ENCODE data around the gene EPB41L5.
"Not testable (repeated sequence)": the region's sequence is repeated elsewhere in the genome, so short reads cannot be mapped to it uniquely, and the experiment has no call there.

The EPB41L5 gene

DNA sequence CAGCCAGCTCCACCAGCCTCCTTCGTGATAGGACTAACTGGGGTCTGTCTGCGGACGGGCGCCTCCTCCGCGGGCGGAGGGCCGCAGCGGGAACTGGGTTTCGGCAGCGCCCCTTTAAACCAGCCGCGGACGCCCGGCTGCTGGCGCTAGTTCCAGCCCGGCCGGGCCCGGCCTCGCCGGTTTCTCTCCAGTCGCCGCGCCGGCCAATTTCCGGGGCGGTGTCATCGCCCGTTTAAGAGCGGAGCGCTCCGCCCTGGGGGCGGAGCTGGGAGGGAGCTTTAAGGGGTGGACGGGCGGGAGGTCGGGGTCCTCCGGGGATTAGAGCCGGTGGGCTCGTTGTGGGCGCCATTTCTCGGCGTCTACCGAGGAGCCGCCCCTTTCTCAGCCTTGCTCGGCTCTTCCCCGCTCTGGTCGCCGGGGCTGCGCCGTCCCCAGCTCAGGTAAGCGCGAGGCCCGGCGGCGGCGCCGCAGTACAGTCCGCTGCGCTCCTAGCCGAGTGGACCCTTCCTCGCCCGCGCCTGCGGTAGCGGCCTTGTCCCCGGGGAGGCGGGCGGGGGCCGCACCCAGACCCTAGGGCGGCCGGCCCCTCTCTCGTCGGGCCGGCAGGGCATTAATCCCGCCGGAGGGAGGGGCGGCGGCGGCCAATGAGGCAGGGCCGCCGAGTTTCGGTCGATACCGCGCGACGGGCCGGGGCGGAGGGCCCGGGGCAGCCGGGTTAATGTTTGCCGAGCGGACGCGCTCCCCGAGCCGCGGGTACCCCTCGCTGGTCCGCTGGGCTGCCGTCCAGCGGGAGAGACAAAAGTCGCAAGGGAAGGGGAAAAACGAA is at the start of gene EPB41L5:
TSS of gene EPB41L5 (plus strand) at position 307 of the 826 bp plus-strand sequence. CDS start 6,008 bp downstream, outside the sequence.
- peak; percentile 90 to 95 for DNase-seq

DNA sequence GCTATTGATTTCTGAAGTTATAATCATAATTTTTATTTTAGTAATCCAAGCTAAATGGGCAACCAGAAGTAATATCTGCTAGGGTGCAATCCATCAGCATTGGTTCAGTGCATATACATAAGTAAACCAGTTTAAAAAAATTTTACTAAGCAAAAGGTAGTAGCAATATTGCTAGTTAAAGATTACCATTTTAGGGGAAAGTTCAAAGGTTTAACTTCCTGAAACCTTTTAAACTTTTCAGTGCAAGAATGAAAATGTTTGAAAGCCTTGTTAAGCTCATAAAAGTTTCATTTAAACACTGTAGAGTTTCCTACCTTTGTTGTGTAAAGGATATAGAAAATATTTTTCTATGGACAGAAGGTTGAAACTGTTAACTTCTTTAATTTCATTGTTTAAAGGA is 31.0 kb upstream of the EPB41L5 start:
- no peak for DNase-seq

DNA sequence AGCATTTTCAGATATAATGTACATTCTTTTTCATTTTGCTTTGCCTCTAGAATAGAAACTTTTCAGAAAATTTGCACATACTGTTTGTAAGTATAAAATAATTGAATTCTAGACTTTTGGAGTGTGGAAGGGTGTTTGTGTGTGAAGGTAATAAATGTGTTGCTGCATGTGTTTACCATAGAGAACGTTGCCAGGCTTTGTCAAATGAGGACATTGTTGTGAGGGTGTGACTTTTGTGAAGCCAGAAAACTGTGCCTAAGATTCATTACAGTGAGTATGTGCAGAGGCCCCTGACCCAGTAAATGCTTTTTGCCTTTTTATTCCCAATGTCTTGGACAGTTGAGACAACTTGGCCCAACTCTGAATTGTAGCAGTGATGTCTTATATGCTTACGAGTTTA is 30.4 kb upstream of the EPB41L5 start:
- no peak for DNase-seq

DNA sequence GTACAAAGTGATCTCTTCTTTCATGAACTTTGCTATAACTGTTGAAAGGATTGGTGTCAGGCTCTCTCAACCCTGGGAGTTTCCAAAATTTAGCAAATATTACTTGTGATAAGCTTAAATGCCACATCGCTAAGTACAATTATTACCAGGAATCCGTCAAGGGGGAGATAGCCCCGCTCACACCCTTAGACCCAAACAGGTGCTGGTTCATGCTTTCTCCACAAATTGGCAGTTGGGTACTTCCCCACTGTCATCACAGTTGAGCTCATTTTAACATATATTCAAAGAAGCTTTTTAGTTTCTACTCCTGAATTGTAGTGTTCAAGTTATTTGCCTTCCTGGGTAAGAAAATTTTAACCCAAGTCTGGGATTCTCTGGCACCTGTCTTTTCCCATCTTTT is 29.8 kb upstream of the EPB41L5 start:
- DNase-seq: no peak

DNA sequence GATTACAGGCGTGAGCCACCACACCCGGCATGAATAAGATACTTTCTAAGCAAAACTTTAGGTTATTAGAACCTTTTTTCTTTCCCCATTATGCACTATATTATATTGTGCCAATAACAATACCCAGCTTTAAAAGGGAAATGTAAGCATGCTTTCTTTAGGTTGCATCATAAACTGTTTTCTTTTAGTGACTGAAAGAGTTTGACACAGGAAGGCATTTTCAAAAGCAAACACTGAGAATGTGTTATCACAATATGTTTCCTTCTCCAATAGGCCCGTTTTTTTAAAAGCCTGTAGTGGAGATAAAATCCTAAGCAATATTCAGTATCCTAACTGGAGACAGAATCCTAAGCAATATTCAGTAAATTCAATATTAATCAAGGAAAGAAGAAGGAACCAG is 16.7 kb upstream of the EPB41L5 start:
- no peak for DNase-seq

DNA sequence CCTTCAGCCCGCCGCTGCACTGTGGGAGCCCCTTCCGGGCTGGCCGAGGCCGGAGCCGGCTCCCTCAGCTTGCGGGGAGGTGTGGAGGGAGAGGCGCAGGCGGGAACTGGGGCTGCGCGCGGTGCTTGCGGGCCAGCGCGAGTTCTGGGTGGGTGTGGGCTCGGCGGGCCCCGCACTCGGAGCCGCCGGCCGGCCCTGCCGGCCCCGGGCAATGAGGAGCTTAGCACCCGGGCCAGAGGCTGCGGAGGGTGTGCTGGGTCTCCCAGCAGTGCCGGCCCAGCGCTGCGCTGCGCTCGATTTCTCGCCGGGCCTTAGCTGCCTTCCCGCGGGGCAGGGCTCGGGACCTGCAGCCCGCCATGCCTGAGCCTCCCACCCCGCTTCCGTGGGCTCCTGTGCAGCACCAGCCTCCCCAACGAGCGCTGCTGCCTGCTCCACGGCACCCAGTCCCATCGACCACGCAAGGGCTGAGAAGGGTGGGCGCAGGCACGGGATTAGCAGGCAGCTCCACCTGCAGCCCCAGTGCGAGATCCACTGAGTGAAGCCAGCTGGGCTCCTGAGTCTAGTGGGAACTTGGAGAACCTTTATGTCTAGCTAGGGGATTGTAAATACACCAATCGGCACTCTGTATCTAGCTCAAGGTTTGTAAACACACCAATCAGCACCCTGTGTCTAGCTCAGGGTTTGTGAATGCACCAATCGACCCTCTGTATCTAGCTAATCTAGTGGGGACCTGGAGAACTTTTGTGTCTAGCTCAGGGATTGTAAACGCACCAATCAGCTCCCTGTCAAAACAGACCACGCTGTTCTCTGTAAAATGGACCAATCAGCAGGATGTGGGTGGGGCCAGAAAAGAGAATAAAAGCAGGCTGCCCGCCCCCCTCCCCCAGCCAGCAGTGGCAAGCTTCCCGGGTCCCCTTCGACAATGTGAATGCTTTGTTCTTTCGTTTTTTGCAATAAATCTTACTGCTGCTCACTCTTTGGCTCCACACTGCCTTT is 15.7 kb upstream of the EPB41L5 start:
- not testable (repeated sequence) for DNase-seq

DNA sequence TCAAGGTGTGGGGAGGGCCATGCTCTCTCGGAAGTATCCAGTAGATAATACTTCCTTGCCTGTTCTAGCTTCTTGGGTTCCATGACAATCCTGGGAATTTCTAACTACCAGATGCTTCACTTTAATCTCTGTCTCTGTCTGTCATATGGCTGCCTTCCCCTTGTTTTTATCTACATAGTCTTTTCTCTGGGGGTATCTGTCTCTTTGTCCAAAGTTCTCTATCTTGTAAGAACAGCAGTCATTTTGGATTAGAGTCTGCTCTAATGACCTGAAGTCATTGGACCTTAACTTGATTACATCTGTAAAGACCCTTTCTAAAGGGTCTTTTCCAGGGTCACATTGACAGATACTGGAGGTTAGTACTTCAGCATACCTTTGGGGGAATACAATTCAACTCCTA is 11.4 kb upstream of the EPB41L5 start:
- DNase-seq: no peak

DNA sequence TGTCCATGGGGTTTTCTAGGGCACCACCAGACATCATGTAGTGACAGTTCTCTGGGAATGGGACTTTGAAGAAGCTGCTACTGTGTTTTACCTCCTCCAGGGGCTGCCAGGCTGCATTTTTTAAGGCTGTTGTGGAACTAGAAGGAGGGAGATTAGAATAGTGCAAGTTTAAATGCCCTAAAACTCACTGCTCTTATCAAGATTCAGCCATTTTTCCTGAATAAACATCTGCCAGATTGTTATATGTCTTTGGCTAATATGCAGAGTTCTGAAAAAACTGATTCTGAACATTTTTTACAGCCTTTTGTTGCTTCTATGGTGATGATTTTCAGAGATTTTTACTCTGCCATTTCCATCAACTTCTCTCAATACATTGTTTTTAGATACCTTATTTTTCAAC is 8.6 kb upstream of the EPB41L5 start:
- DNase-seq: no peak

DNA sequence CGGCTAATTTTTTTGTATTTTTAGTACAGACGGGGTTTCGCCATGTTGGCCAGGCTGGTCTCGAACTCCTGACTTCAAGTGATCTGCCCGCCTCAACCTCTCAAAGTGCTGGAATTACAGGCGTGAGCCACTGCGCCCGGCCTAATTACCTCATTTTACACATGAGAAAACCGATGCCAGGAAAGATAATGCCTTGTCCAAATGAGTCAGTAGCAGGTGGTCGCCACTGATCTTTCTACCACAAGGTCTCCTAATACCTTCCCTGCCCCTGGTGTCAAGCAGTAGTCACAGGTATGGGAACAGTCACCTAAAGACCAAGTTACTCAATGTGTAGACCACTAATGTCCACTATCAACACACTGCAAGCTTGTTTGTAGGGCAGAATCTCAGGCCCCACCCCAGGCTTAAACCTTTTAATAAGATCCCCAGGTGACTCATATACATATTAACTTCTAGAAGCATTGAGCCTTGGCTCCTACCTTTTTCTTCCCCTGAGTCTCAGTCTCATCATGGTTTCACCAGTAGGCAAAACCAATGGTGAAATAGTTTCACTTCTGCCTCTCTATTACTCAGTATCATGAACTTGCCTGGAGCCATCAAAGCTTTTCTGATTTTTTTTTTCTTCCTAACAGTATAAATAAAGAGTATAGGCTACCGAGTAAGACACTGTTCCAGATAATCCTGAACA is 6.9 kb upstream of the EPB41L5 start:
- DNase-seq: no peak

DNA sequence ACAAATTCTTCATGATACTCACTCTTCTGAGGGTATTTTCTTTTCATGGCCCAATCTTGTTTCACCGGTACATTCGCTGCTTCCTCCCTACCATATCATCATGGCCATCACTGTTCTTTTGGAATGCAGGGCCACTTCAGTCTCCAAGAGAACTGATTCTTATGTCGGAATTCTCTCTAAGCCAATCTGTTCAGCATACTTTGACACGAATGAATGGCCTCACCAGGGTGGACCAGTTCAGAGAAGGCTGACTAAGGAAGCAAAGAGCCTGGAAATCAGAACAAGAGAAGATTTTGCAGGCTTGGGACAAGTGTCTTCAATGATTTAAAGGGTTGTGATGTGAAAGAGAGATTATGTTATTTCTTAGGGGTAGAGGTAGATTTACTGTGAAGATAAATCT is 5.0 kb upstream of the EPB41L5 start:
- DNase-seq: no peak

DNA sequence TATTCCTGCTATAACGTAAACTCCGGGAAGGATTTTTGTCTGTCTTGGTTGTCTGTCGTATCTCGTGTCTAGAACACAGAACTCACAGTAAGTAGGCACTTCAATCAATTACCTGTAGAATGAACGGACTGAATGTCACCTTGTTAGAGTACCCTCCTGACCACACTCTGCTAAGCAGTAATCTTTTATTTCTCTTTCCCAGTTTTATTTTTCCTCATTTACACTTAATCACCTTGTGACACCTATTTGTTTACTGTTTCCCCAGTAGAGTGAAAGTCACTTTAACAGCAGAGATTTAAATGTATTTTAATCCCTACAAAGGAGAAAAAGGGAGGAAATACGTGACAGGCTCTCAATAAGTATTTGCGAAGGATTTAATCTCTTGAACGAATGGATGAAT is 514 bp upstream of the EPB41L5 start:
- DNase-seq: no peak

DNA sequence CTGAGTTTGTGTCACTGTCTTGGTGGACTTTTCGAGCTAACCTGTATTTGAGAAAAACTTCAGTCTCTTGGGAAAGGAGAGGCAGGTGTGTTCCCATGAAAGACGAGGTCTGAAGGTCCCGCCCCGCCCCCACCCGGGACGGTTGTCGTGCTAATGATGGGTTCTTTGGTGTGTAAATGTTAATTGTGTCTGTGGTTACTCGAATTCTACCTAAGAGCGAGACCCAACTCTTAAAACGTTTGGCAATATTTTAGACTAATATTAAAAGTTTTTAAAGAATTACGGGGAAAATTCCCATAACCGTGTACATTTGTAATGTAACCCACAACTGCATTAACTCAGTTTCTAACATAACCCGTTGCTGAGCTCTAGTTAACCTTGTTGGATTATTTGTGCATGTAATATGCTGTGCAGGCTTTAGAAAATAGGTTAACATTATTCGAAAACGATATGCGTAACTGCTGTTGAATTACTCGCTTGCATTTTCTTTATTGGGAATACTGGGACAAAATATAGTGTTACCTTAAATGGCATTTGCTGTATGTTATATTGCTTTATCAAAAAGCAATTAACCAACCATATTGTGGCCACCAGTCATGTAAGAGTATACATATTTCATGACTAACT is 833 bp downstream of the EPB41L5 start:
- peak; percentile 3 to 31 for DNase-seq

DNA sequence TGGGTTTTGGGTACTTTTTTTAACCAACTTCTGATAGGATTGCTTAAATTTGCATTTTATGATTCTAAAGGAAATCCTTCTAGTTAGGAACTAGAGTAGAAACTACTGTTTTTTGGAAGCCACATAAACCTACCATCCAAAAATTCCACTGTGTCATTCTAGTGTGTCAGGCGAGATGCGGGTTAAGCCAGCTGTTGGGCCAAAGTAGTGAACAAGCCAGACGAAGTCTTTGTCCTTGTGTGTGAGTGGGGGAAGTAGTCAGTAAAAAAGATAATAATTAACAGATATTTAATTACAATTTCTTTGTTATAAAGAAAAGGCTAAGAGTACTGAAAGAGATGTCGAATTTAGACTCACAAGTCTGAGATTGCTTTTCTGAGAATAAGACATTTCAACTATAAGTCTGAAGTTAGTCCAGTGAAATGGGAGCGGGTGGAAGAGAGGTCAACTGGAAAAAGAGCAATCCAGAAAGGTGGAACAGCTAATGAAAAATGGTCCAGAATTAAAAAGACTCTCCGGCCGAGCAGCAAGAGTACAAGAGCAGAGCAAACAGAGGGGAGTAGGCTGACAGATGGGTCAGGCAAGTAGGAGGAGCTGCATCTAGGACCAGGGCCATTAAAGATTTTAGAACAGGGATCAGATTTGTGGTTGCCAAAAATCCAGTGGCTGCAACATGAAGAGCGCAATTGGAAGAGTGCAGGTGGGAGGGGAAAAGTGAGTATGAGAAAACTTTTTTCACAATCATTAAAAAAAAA is 1.5 kb downstream of the EPB41L5 start:
- no peak for DNase-seq

DNA sequence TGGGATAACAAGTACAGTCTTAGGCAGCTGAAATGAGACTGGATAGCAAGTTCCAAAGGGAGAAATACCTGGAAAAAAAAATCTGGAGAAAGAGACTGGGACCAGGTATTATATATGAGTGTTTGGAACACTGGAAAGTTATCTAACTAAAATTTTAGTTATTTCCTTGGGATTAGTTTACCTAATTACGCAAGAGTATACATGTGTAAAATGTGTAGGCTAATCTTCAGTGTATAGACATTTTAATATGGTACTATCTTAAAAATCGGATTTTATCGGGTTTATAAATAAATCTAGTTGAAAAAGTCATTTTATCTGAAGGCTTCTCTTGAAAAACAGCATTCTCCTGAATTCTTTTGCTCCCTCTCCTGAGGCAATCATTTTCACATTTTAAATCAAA is 3.9 kb downstream of the EPB41L5 start:
- DNase-seq: no peak

DNA sequence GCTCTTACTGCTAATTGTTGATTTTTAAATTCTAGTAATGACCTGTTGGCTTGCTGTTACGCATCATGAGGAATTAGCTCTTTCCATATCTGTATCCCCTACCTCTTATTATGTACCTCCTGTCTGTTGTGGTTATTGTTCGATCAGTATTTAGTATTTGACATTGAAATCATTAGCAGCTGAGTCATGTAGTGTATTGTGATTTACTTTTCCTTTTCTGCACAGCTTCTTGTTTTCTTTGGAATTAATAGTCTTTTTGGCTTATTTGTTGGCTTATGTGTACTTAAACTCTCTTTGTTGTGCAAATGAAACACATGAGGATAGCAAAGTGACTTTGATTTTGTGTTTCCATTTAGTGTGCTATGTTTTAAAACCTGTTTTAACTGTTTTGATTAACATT is 4.3 kb downstream of the EPB41L5 start:
- DNase-seq: no peak

DNA sequence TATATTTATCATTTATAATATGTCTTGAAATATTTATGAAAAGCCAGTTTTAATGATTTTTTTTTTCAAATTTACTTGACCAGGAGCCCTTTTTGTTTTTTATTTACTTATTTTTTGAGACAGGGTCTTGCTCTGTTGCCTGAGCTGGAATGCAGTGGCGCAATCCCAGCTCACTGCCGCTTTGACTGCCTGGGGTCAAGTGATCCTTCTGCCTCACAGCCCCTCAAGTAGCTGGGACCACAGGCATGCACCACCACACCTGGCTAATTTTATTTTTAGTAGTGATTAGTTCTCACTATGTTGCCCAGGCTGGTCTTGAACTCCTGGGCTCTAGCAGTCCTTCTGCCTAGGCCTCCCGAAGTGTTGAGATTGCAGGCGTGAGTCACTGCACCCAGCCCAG is 5.7 kb downstream of the EPB41L5 start:
- DNase-seq: no peak

DNA sequence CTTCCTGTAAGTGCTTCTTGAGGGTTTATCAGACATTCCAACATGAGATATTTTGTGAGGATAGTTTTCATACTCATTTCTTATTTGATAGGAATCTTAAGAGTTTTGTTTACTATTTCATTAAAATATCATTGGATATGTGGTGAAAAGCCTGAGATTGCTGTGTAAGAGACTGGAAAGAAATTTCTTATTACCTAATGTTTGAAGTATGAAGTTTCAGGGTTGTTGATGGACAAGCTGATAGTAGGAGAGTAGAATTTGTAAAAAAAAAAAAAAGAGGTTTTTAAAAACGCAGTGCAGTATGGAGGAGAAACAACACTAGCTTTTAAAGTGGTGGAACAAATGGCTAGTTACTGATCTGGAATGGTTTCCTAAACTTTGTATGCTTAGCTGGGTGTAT is 7.7 kb downstream of the EPB41L5 start:
- DNase-seq: no peak

DNA sequence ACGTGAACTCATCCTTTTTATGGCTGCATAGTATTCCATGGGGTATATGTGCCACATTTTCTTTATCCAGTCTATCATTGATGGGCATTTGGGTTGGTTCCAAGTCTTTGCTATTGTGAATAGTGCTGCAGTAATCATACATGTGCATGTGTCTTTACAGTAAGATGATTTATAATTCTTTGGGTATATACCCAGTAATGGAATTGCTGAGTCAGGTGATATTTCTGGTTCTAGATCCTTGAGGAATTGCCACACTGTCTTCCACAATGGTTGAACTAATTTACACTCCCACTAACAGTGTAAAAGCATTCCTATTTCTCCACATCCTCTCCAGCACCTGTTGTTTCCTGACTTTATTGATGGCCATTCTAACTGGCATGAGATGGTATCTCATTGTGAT is 9.6 kb downstream of the EPB41L5 start:
- not testable (repeated sequence) for DNase-seq

DNA sequence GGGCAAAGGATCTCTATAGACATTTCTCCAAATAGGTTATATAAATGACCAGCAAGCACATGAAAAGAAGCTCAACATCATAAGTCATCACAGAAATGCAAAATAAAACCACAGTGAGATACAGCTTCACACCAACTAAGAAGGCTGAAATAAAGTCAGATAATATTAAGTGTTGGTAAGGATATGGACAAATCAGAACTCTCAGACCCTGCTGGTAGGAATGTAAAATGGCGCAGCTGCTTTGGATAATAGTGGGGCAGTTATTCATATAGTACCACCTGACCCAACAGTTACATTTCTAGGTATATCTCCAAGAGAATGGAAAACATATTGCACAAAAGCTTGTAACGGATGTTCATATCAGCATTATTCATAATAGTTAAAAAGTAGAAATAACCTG is 14.0 kb downstream of the EPB41L5 start:
- DNase-seq: no peak

DNA sequence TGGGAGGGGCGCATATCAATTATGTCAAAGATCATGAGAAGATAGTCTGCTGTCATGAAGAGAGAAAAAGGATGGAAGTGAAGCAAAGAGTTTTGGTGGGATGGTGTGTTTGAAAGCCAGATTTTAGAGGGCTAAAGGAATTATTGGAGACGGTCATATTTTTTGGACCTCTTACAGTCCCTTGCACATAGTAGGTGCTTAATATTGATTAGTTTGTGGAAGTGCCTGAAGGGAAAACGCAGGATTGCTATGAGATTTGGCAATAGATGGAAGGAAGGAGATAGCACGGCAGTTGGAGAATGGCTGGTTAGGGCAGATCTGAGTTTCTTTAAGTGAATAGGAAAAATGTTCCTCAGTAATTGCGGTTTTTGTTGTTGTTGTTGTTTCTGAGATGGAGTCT is 15.9 kb downstream of the EPB41L5 start:
- no peak for DNase-seq

DNA sequence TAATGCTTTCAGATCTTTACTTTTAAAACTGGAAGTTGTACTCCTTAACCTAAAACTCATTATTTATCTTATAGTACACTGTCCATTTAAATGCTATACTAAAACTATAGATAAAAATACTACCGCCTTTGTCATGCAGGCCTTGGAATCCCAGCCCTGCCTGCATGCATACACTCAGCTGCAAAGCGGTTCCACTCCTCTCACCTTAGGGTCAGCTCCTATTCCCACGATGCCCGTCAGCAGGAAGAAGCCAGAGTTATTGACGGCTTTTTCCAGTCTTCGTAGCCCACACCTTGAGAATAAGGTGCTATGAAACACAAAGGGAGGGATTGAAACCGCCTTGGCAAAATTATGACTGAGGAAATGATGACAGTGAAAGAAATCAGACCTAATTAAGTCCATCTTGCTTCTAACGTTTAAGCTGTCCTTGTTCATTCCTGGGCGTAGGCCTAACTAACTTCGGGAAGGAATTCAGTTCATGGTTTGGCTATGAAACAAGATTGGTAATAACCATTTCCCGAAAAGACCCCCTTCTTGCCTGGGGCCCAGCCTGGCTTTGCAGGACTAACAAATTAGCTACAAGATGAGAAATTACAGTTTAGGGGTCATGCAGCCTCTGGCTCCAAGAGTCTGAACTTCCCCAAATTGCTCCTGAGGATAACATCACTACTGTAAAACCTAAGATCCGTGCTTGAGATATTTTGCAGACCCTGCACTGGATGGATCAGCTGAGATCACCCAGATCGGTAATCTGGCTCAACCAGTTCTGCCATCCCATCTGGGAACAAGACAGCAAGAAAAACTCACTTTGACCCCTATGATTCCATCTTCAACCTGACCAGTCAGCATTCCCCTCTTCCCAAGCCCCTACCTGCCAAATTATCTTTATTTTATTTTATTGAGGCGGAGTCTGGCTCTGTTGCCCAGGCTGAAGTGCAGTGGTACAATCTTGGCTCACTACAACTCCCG is 17.1 kb downstream of the EPB41L5 start:
- no peak for DNase-seq

Measured in NCI-H2081 (cell line).